ENCODE data around the gene UGCG.
"Not testable (repeated sequence)": the region's sequence is repeated elsewhere in the genome, so short reads cannot be mapped to it uniquely, and the experiment has no call there.

Gene UGCG

DNA sequence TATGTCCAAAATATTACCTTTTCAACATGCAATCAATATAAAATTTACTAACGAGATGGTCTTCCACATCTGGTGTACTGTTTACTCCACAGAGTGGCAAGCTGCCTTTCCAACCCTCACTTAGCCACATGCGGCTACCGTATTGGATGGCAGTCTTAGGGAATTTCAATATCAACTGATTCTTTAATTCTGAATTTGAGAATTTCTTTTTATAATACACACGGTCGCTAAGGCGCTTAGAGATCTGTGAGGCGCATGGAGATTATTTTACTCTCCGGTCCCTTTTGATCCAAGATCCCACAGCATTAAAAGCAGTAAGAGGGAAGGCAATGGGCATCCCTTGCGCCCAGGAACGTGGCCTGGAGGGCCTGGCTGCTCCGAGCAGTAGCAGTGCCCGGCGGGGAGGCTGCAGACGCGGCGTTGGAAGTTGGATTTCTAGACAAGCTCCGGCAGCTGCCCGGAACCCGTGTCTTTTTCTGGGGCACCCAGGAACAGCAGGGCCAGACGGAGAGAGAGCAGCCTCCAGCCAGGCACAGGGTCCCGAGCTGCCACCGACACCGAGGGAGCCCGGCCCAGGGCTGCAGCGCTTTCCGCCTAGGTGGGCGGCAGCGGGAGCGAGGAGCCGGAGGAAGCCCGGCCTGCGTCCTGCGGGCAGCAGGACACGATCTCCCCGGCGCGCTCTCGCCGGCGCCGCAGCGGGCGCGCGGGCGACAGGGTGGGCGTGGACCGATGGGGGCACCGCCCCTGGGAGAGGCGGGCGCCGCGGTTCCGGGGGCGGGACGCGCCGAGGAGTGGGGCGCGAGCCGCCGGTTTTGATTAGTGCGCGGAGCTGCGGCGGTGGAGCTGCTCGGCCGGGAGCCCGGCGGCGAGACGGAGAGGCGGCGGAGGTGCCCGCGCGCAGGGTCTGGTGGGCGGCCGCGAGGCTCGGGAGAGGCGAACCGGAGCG lies at the start of gene UGCG:
Gene UGCG, plus strand, starts transcription at position 819 of the 946 bp plus-strand sequence. CDS start 402 bp downstream, outside the sequence.
- DNase-seq, result peak; percentile 89

DNA sequence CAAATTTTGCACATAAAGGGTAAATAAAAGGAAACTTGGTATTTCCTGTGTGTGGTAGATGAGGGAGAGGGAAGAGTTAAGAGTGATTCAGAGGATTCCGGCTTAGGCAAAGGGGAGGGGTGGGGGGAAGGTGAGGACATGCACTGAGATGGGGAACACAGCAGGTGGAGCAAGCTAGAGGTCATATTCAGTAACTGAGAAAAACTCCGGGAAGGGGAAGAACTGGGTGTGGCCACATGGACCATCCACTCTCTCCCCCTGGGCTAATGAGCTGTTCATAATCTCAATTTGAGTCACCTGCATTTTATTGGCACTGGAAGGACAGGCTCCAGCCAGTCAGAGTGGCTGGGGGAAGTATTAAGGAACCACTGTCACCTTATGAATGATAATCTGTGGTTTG lies 45.1 kb upstream of the UGCG start:
- DNase-seq, result no peak

DNA sequence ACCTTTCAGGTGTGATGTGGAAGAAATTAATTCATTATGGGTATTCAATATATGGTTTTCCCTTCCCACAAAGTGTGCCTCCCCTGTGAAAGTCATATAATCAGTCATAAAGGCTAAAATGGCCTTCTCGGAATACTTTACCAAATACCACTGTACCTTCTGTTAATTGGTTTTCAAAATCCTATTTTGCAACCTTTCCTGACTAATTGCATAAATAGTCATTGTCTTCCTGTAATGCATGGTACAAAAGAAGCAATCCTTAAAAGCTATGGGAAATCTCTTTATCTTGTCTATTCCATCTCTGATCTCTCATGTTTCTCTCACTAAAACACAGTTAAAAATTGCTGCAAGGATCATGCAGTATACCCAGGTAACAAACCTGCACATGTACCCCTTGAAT lies 44.3 kb upstream of the UGCG start:
- no peak for DNase-seq

DNA sequence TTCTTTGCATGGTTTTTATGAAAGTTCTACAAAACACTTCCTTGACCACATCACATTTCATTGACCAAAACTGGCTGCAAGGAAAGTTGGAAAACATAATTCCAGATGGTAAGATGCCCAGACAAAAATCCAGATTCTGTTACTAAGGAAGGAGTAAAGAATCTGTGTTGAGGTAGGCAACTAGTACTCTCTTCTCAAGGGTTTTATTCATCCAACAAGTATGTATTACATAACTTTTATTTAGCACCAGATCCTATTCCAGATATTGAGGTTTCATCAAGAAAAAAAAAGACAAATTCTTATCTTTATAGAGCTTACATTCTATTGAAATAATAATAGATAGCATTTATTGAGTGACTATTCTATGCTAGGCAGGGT lies 43.2 kb upstream of the UGCG start:
- DNase-seq, result no peak

DNA sequence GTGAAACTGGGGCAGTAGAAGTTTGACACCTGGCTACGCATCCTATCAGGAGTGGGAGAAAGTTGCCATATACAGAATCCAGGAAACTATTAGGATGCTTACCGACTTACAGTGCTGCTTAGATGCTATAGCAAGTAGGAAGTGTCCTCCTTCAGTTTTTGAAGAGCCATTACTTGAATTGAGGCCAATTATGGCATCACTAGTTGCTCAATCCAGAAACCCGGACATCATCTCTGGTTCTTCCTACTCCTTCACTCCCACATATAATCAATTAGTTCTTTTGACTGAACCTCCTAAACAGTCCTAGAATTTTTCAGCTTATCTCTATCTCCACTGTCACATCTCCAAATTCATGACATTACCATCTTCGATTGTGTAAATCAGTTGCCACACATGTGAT lies 41.8 kb upstream of the UGCG start:
- DNase-seq, result no peak

DNA sequence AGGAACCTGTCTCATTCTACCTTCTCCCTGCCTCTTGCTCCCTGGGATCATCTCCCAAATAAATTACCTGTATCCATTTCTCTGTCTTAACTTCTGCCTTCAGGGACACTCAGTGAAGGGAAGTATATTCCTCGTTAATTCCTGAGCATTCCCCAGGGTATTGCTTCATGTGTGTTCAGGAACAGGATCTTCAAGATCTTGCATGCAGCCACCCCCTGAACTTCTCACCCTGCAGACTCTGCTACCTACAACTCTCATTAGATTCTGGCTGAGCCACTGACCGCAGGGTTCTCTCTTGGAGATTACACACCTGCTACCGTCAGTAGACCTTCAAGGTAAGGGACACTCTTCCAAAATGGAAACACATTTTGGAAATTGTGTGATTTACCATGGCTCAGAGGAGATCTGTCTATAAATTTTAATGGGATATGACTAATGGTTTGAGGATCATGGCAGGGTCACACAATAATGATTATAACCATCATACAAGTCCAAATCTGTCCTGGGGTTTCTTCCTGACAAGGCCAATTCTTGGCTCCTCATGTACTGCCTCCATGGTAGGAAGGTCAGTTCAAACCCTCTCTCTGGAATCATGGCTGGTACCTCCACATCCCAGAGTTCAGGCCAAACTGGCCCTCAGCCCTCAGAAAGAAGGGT lies 38.9 kb upstream of the UGCG start:
- no peak for DNase-seq

DNA sequence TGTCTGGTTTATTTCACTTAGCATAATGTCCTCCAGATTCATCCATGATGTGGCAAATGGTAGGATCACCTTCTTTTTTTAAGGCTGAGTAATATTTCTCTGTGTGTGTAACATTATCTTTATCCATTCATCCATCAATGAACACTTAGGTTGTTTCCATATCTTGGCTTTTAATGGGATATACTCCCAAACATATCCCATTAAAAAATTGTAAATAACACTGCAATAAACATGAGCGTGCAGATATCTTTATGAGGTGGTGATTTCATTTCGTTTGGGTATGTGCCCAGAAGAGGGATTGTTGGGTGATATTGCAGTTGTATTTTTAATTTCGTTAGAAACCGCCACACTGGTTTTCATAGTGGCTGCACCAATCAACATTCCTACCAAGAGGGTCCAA lies 36.2 kb upstream of the UGCG start:
- no peak for DNase-seq

DNA sequence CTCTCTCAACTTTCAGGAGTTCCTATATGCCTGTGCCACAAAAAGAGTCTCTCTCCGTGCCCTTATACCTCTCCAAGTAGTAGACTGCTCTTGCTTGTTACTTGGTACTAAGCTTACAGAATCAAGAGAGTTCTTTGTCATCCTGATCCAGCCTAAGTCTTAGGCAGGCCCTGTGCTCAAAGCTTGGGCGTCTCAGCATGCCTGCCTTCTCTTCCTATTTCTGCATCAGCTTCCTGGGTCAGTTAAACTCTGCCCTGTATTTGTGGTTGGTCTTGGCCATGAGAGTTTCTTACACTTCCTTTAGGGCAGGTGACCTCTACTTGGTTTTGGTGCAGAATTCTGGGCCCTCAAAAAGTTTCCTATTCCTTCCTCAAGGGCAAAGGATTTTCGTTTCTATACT lies 33.0 kb upstream of the UGCG start:
- DNase-seq, result no peak

DNA sequence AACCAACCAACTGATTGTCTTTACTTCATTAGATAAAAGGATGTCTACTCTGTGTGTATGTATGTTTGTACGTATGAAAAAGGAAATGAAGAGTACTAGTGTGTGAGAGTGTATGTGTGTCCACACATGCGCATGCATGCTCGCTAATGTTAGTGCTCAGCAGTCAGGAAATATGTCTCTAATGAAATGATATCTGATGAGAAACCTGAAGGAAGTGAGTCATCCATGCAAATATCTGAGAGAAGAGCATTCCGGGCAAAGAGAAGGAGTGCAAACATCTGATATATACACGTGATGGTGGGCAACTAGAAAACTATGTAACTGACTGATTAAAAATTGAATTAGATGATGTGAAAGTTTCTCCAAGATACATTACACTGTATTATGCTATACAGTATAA lies 29.6 kb upstream of the UGCG start:
- peak; percentile 45 for DNase-seq

DNA sequence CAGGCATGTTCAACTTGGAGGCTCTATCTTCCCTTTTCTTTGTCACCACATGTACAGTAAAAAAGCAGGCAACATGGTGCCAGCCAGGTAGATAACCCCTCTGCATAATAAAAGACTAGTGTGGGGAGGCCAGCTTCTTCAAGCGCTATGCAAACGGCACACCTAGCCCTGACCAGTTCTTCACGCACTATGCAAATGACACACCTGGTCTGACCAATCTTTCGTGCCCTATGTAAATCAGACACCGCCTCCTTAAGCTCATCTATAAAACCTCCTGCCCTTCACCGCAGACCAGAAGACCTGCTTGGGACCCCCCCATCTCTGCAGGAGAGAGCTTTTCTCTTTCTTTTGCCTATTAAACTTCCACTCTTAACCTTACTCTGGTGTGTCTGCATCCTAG lies 28.1 kb upstream of the UGCG start:
- DNase-seq, result no peak

DNA sequence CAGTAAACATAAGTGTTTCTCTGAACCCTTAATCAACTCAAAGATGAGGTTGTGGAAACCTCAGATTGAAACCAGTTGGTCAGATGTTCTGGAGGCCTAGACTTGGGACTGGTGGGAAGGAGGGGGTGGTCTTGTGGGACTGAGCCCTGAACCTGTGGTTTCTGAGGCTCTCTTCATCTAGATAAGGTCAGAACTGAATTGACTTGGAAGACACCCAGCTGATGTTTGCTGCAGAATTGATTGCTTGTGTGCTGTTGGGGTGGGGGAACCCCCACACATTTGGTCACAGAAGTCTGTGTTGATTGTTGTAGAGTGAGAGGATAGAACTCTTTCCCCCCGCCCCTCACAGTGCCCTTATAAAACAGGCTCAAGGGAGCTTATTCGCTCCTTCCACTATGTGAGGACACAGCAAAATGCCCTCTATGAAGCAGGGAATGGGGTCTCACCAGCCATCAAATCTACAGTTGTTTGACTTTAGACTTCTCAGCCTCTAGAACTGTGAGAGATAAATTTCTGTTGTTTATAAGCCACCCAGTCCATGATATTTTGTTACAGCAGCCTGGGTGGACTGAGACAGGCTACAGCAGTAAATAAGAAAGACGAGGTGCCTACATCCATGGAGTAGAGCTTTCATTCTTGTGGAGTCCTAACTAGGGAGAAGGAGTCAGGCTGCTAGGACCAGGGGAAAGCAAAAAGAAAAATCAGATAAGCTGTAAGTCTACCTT lies 25.7 kb upstream of the UGCG start:
- no peak for DNase-seq

DNA sequence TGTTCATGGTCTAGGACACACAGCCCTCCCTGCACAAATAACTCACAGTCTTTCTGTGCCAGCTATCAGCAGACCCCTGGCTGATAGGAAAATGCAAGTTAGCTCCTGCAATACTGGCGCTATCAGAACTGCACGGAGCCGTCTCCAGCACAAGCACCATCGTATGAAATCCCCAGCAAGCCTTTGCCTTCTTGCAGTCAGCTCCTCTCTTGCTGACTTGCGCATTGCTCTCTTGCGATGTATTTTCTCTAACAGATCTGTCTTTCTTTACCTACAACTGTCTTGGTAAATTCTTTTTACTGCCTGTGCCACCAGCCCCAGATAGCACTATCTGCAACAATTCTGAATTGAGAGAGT lies 25.1 kb upstream of the UGCG start:
- no peak for DNase-seq

DNA sequence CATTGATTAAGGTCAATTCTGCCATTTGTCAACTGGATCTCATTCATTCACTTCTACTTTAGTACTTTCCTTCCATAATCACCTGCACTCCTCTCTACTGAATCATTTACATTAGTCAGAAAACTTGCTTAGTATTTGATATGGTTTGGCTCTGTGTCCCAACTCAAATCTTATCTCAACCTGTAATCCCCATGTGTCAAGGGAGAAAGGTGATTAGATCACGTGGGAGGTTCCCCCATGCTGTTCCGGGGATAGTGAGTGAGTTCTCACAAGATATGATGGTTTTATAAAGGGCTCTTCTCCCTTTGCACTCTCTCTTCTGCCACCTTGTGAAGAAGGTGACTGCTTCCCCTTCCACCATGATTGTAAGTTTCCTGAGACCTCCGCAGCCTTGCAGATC lies 23.7 kb upstream of the UGCG start:
- DNase-seq, result no peak

DNA sequence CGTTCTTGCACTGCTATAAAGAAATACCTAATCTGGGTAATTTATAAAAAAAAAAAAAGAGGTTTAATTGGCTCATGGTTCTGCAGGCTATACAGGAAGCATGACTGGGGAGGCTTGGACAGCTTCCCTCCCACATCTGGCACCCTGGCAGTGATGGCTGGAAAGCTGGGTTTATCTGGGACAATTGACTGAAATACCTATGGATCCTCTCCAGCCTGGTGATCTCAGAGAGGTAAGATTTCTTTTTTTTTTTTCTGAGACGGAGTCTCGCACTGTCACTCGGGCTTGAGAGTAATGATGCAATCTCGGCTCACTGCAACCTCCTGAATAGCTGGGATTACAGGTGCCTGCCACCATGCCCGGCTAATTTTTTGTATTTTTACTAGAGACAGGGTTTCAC lies 22.7 kb upstream of the UGCG start:
- DNase-seq, result no peak

DNA sequence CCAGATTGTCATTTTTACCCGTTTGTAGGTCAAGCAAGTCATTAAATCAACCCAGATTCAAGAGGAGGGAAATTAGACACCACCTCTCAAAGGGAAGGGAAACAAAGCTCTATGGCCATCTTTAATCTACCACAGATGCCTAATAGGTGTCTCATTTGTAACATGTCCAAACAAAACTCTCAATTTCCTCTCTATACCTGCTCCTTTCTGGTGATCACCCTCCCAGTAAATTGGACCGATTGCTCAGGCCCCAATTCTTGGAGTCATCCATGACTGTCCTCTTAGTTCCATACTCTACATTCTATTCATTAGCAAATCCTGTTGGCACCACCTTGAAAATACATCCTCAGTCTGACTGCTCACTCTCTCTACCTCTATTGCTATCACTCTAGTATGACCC lies 22.1 kb upstream of the UGCG start:
- no peak for DNase-seq

DNA sequence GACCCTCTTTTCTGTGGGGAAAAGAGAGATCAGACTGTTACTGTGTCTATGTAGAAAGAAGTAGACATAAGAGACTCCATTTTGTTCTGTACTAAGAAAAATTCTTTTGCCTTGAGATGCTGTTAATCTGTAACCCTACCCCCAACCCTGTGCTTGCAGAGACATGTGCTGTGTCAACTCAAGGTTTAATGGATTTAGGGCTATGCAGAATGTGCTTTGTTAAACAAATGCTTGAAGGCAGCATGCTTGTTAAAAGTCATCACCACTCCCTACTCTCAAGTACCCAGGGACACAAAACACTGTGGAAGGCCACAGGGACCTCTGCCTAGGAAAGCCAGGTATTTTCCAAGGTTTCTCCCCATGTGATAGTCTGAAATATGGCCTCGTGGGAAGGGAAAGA lies 21.3 kb upstream of the UGCG start:
- DNase-seq, result not testable (repeated sequence)

DNA sequence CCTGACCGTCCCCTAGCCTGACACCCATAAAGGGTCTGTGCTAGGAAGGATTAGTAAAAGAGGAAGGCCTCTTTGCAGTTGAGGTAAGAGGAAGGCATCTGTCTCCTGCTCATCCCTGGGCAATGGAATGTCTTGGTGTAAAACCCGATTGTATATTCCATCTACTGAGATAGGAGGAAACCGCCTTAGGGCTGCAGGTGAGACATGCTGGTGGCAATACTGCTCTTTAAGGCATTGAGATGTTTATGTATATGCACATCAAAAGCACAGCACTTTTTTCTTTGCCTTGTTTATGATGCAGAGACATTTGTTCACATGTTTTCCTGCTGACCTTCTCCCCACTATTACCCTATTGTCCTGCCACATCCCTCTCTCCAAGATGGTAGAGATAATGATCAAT lies 20.9 kb upstream of the UGCG start:
- not testable (repeated sequence) for DNase-seq

DNA sequence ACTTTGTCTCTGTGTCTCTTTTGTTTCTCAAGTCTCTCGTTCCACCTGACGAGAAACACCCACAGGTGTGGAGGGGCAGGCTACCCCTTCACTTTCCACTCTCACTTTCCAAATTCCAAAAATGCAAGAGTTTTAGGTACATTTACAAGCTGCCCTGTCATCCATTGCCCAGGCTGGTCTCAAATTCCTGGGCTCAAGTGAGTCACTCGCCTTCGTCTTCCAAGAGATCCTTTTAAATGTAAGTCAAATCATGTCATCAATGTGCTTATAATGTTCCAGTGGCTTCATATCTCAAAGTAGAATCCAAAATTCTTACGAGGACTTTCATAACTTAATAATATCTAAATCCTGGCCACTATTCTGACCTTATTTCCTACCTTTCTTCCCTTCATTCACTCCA lies 20.4 kb upstream of the UGCG start:
- no peak for DNase-seq

DNA sequence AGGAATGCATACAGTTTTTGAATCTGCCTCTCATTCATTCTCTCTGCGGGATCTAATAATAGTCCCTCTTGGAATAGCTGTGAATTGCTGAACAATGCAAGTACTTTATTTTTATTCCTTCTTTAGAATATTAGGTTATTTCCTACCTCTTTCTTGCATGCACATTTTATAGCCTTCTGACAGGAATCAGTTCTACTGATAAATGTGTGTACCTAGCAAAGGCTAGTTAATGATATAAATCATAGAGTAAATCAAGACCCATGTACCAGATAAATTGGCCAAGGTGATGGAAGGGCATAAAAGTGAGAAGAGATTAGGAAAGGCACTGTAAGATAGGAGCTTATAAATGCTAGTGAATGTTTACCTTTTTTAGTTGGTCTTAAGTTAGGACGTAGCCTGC lies 19.2 kb upstream of the UGCG start:
- DNase-seq, result no peak

DNA sequence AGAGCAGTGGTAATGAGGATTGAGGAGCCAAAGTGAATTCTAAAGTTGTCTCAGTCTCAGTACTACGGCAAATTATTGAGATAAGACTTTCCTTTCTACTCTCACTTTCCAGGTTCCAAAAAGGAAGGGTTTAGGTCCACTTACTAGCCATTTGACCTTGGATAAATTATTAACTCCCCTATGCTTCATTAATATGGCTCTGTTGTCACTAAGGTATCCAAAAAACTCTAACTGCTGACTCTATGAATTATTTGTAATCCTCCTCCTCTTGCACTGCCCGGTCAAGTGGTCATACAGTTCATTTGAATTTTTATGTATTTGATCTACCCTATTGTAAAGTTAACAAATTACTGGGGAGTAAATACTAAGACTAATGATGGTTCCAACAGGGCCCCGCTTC lies 17.7 kb upstream of the UGCG start:
- no peak for DNase-seq

DNA sequence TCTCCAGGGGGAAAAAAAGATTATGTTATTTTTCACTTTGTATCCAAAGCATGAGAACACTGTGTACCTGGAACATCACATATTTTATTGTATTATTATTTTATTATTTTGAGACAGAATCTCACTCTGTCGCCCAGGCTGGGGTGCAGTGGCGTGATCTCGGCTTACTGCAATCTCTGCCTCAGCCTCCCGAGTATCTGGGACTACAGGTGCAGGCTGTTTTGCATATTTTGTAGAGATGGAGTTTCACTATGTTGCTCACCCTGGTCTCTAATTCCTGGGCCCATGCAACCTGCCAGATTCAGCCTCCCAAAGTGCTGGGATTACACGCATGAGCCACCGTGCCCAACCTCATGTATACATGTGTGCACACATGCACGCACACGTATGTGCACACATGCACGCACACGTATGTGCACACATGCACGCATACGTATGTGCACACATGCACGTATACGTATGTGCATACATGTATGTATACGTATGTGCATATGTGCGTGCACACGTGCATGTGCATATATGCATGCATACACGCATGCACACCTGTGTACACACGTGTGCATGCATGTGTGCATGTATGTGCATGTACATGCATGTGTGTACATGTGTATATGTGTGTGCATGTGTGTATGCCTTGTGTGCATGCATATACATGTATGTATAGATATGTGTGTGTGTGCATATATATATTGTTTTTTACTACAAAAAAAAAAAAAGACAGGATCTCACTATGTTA lies 9.5 kb upstream of the UGCG start:
- DNase-seq, result no peak

DNA sequence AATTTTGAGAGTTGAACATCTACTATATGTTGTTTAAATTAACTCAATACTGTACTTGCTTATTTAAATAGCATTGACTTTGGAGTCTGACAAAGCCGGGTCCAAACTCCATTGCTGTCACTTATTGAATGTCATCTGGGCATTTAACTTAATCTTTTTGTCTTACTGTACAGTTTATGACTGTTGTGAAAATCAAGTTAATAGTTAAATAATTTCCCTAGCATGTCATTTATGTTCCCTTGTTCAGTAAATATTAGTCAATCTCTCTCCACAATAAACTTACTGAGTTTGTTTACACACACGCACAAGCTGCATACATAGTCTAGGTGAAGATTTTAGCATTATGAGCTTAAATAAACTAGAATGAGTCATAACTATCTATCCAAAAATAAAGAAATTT lies 6.3 kb upstream of the UGCG start:
- no peak for DNase-seq

DNA sequence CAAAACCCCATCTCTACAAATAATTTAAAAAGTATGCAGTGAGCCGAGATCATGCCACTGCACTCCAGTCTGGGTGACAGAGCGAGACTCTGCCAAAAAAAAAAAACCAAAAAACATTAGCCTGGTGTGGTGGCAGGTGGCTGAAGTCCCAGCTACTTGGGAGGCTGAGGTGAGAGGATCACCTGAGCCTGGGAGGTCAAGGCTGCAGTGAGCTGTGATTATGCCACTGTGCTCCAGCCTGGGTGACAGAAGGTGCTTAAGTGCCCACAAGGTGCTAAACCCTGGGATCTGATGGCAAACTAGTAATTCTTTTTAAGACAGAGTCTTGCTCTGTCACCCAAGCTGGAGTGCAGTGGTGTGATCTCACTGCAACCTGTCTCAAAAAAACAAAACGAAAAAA lies 5.7 kb upstream of the UGCG start:
- DNase-seq, result not testable (repeated sequence)
